Erythroblast (primary cell): Measurements from ENCODE around the gene MATN4.

Source experiments
- GATA1 ChIP-seq: IDR thresholded peaks from 2 replicates; pipeline ENCODE4 v1.6.1; 2011; ENCODE audit warnings: low read depth, mild to moderate bottlenecking, control low read depth, low read length, moderate library complexity
- POLR2A ChIP-seq: IDR thresholded peaks from 2 replicates; pipeline ENCODE4 v1.6.1; 2011; ENCODE audit warnings: mild to moderate bottlenecking, low read length

DNA sequence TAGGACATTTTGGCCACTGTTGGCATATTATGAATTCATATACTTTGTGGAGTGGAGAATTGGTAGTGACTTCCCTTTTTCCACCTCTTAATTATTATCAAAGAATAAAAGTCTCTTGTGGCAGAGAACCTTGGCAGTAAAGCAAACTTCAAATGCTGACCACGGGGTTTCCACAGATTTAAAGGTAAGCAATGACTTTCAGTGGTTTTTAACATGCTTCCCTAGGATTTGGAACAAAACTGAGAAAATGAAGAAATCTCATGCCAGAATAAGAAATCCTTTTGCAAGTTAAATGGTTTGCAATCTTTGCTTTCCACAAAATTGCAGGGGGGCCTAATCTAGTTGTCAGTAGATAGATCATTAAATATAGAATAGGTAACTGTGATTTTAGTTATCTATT is 42.1 kb upstream of the MATN4 start:
- TF ChIP-seq POLR2A (no peak), GATA1 (no peak)
